Breast epithelium (tissue), 3 donors: ENCODE data around the gene CBX8.

Experiments used
- CTCF ChIP-seq, 3 donors: fragments of 450-650 bp; IDR thresholded peaks; one replicate each; pipeline ENCODE4 v1.5.1; 2016 to 2017; ENCODE audit warnings: antibody characterized with exemption in 3 of 3, mild to moderate bottlenecking in 3 of 3, moderate library complexity in 3 of 3
- POLR2A ChIP-seq: fragments of 450-650 bp; IDR thresholded peaks from one replicate; pipeline ENCODE4 v1.6.1; 2016; ENCODE audit warnings: antibody characterized with exemption, mild to moderate bottlenecking, moderate library complexity
- POLR2AphosphoS5 ChIP-seq, 3 donors: sonication (generic); formaldehyde crosslinking; IDR thresholded peaks; one replicate each; pipeline ENCODE4 v1.6.1; 2017; ENCODE audit warnings: antibody characterized with exemption in 3 of 3

- no peak for TF ChIP-seq CTCF (IDR thresholded peaks at IDR 0.05)
- TF ChIP-seq POLR2A: no peak
- TF ChIP-seq POLR2AphosphoS5 (IDR thresholded peaks at IDR 0.05): peak; percentile 46 to 67 (median 67)
Measured at GRCh38 chr17:79796763-79797491, at the start of gene CBX8.
